Activated naive CD4-positive, alpha-beta T cell treated with anti-CD3 and anti-CD28 coated beads, Interleukin-2, amount 50 U/mL, for 24 hours (primary cell): ENCODE results near the gene WDR70.
"Not testable (repeated sequence)": the region's sequence is repeated elsewhere in the genome, so short reads cannot be mapped to it uniquely, and the experiment has no call there.

Source experiments
- H3K27ac Mint-ChIP-seq: one replicate; pipeline ENCODE4 v1.8.0; 2021; ENCODE audit warnings: mild to moderate bottlenecking, mixed read lengths
- H3K27me3 Mint-ChIP-seq: one replicate; pipeline ENCODE4 v1.8.0; 2021; ENCODE audit warnings: mixed read lengths
- H3K36me3 Mint-ChIP-seq: one replicate; pipeline ENCODE4 v1.8.0; 2021; ENCODE audit warnings: mixed read lengths
- H3K4me1 Mint-ChIP-seq: one replicate; pipeline ENCODE4 v1.8.0; 2021; ENCODE audit warnings: mixed read lengths
- H3K4me3 Mint-ChIP-seq: one replicate; pipeline ENCODE4 v1.8.0; 2021; ENCODE audit warnings: mild to moderate bottlenecking, mixed read lengths
- H3K9me3 Mint-ChIP-seq: one replicate; pipeline ENCODE4 v1.8.0; 2021; ENCODE audit warnings: mixed read lengths

Gene WDR70

GRCh38 chr5:37379100-37379628, at the start of gene WDR70:
Gene WDR70, plus strand, starts transcription at chr5:37379318. Its CDS starts 50 bp downstream, at chr5:37379368.
- not testable (repeated sequence) for H3K36me3 Mint-ChIP-seq, H3K9me3 Mint-ChIP-seq, H3K27me3 Mint-ChIP-seq
- H3K4me1 Mint-ChIP-seq, result peaks cover 19% of the 10 kb centered on the region
- peak within 1 kb of the TSS; percentile 68 for H3K27ac Mint-ChIP-seq
- peak within 1 kb of the TSS; percentile 98 for H3K4me3 Mint-ChIP-seq

DNA sequence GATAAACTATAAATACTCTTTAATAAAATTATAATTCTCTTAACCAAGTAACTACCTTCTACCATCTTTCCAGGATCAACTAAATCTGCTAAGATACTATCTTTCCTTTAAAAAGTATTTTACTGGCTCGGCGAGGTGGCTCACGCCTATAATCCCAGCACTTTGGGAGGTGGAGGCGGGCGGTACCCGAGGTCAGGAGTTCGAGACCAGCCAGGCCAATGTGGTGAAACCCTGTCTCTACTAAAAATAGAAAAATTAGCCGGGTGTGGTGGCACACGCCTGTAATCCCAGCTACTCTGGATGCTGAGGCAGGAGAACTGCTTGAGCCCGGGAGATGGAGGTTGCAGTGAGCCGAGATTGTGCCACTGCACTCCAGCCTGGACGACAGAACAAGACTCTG, 44.4 kb upstream of the WDR70 start:
- H3K4me1 Mint-ChIP-seq, H3K27me3 Mint-ChIP-seq, H3K9me3 Mint-ChIP-seq, H3K27ac Mint-ChIP-seq, H3K4me3 Mint-ChIP-seq: not testable (repeated sequence)
- H3K36me3 Mint-ChIP-seq, result peaks cover 10% of the 10 kb centered on the region

DNA sequence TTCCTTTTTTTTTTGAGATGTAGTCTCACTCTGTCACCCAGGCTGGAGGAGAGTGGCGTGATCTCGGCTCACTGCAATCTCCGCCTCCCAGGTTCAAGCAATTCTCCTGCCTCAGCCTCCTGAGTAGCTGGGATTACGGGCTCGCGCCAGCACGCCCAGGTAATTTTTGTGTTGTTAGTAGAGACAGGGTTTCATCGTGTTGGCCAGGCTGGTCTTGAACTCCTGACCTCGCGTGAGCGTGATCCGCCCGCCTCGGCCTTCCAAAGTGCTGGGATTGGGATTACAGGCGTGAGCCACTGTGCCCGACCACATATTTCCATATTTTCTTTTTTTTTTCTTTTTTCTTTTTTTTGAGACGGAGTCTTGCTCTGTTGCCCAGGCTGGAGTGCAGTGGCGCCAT, 36.4 kb upstream of the WDR70 start:
- not testable (repeated sequence) for H3K27me3 Mint-ChIP-seq, H3K36me3 Mint-ChIP-seq

GRCh38 chr5:37355161-37355560, 24.0 kb upstream of the WDR70 start:
- H3K9me3 Mint-ChIP-seq, result no peaks in the 10 kb centered on the region
- H3K27ac Mint-ChIP-seq, result no peak overlapping the region
- no peak overlapping the region for H3K4me3 Mint-ChIP-seq
- peaks cover 4% of the 10 kb centered on the region for H3K36me3 Mint-ChIP-seq
- H3K27me3 Mint-ChIP-seq, result no peaks in the 10 kb centered on the region
- no peaks in the 10 kb centered on the region for H3K4me1 Mint-ChIP-seq

More for the DNA sequence above, 36.4 kb upstream of the WDR70 start:
- not testable (repeated sequence) for H3K27ac Mint-ChIP-seq, H3K4me3 Mint-ChIP-seq, H3K9me3 Mint-ChIP-seq, H3K4me1 Mint-ChIP-seq

- Mint-ChIP-seq H3K27ac (peak overlapping the region; percentile 95), H3K27me3 (no peaks in the 10 kb centered on the region), H3K9me3 (no peaks in the 10 kb centered on the region), H3K36me3 (peaks cover 7% of the 10 kb centered on the region), H3K4me1 (peaks cover 34% of the 10 kb centered on the region), H3K4me3 (peak overlapping the region; percentile 97)
Observed at GRCh38 chr5:37370550-37370863, 8.6 kb upstream of the WDR70 start.

GRCh38 chr5:37370864-37371726, 8.0 kb upstream of the WDR70 start, which contains the start of gene NUP155:
Gene NUP155, minus strand, starts transcription at chr5:37371106. Its CDS starts 129 bp downstream, at chr5:37370977.
- Mint-ChIP-seq H3K27ac (peak within 1 kb of the TSS; percentile 95), H3K4me3 (peak within 1 kb of the TSS; percentile 97), H3K36me3 (peaks cover 7% of the 10 kb centered on the region), H3K9me3 (no peaks in the 10 kb centered on the region), H3K4me1 (peaks cover 30% of the 10 kb centered on the region), H3K27me3 (no peaks in the 10 kb centered on the region)

DNA sequence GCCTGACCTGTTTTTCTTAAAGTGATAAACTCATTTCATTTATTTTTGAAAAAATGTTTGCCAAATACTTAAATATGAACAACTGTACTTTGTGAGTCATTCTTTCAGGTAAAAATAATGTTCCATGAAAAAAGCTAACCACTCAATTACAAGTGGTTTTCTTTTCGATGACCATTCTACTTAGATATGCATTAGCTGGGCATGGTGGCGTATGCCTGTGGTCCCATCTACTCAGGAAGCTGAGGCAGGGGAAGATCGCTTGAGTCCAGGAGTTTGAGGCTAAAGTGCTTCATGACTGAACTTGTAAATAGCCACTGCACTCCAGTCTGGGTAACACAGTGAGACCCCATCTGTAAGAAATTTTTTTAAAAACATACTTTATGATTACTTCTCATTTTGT, 4.0 kb upstream of the WDR70 start:
- no peak overlapping the region for H3K4me3 Mint-ChIP-seq
- no peak overlapping the region for H3K27ac Mint-ChIP-seq
- H3K9me3 Mint-ChIP-seq, result no peaks in the 10 kb centered on the region

GRCh38 chr5:37378066-37378465, 1.1 kb upstream of the WDR70 start:
- Mint-ChIP-seq H3K4me3 (peak overlapping the region; percentile 54), H3K4me1 (peaks cover 19% of the 10 kb centered on the region)
- not testable (repeated sequence) for H3K27ac Mint-ChIP-seq, H3K9me3 Mint-ChIP-seq, H3K27me3 Mint-ChIP-seq, H3K36me3 Mint-ChIP-seq

More for the DNA sequence above, 4.0 kb upstream of the WDR70 start:
- Mint-ChIP-seq H3K4me1 (peaks cover 19% of the 10 kb centered on the region), H3K36me3 (peaks cover 3% of the 10 kb centered on the region), H3K27me3 (no peaks in the 10 kb centered on the region)

DNA sequence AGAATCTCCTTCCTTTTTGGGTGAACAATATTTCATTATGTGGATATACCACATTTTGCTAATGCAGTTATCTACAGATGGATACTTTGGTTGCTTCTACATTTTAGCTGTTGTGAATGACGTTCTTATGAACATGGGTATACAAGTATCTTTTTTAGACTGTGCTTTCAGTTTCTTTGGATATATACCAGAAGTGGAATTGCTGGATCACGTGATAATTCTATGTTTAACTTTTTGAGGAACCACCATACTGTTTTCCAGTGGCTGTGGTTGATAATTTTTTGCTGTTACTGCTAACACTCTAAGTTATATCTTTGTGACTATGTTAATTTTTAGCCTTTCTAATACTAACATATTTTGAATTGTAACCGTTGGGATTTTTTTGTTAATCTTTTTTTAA, 12.5 kb downstream of the WDR70 start:
- Mint-ChIP-seq H3K4me1 (peaks cover 12% of the 10 kb centered on the region), H3K9me3 (no peaks in the 10 kb centered on the region), H3K27me3 (no peaks in the 10 kb centered on the region), H3K27ac (no peak overlapping the region), H3K4me3 (no peak overlapping the region), H3K36me3 (peaks cover 20% of the 10 kb centered on the region)

- peaks cover 18% of the 10 kb centered on the region for H3K36me3 Mint-ChIP-seq
- peaks cover 5% of the 10 kb centered on the region for H3K4me1 Mint-ChIP-seq
- H3K27me3 Mint-ChIP-seq, result no peaks in the 10 kb centered on the region
- no peak overlapping the region for H3K4me3 Mint-ChIP-seq
- H3K27ac Mint-ChIP-seq, result no peak overlapping the region
- H3K9me3 Mint-ChIP-seq, result no peaks in the 10 kb centered on the region
Observed at GRCh38 chr5:37396352-37396751, 17.2 kb downstream of the WDR70 start.

- Mint-ChIP-seq H3K27me3 (no peaks in the 10 kb centered on the region), H3K4me3 (no peak overlapping the region), H3K4me1 (no peaks in the 10 kb centered on the region), H3K27ac (no peak overlapping the region), H3K36me3 (peaks cover 18% of the 10 kb centered on the region), H3K9me3 (no peaks in the 10 kb centered on the region)
Observed at GRCh38 chr5:37400501-37400900, 21.4 kb downstream of the WDR70 start.

- no peaks in the 10 kb centered on the region for H3K4me1 Mint-ChIP-seq
- no peaks in the 10 kb centered on the region for H3K9me3 Mint-ChIP-seq
- peaks cover 10% of the 10 kb centered on the region for H3K36me3 Mint-ChIP-seq
- no peak overlapping the region for H3K27ac Mint-ChIP-seq
- no peak overlapping the region for H3K4me3 Mint-ChIP-seq
- no peaks in the 10 kb centered on the region for H3K27me3 Mint-ChIP-seq
Observed at GRCh38 chr5:37412515-37412914, 33.4 kb downstream of the WDR70 start.

- H3K4me3 Mint-ChIP-seq, H3K4me1 Mint-ChIP-seq, H3K9me3 Mint-ChIP-seq, H3K27ac Mint-ChIP-seq, H3K27me3 Mint-ChIP-seq, H3K36me3 Mint-ChIP-seq: not testable (repeated sequence)
Observed at GRCh38 chr5:37415456-37415855, 36.3 kb downstream of the WDR70 start.

DNA sequence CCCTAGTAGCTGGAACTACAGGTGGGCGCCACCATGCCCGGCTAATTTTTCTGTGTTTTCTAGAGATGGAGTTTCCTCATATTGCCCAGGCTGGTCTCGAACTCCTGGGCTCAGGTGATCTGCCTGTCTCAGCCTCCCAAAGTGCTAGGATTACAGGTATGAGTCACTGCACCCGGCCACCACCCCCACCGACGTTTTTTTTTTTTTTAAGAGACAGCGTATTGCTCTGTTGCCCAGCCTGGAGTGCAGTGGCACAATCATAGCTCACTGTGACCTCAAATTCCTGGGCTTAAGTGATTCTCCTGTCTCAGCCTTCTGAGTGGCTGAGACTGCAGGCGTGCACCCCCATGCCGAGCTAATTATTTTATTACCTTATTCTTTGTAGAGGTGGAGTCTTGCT, 38.2 kb downstream of the WDR70 start:
- H3K9me3 Mint-ChIP-seq, result no peaks in the 10 kb centered on the region
- no peaks in the 10 kb centered on the region for H3K4me1 Mint-ChIP-seq
- no peak overlapping the region for H3K27ac Mint-ChIP-seq
- peaks cover 13% of the 10 kb centered on the region for H3K36me3 Mint-ChIP-seq
- no peaks in the 10 kb centered on the region for H3K27me3 Mint-ChIP-seq
- no peak overlapping the region for H3K4me3 Mint-ChIP-seq

DNA sequence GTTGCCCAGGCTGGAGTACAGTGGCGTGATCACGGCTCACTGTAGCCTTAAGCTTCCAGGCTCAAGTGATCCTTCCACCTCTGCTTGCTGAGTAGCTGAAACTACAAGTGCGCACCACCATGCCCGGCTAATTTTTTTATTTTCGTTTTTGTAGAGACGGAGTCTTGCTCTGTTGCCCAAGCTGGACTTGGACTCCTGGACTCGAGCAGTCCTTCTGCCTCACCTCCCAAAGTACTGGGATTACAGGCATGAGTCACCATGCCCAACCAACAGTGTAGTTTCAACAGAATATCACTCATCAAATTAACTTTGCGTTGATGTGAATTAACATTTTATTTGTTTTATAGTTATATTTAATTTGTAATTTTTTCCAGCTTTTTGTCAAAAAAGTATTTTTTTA, 45.3 kb downstream of the WDR70 start:
- peaks cover 4% of the 10 kb centered on the region for H3K4me1 Mint-ChIP-seq
- no peak overlapping the region for H3K27ac Mint-ChIP-seq
- peaks cover 12% of the 10 kb centered on the region for H3K36me3 Mint-ChIP-seq
- no peaks in the 10 kb centered on the region for H3K9me3 Mint-ChIP-seq
- H3K4me3 Mint-ChIP-seq, result no peak overlapping the region
- no peaks in the 10 kb centered on the region for H3K27me3 Mint-ChIP-seq

DNA sequence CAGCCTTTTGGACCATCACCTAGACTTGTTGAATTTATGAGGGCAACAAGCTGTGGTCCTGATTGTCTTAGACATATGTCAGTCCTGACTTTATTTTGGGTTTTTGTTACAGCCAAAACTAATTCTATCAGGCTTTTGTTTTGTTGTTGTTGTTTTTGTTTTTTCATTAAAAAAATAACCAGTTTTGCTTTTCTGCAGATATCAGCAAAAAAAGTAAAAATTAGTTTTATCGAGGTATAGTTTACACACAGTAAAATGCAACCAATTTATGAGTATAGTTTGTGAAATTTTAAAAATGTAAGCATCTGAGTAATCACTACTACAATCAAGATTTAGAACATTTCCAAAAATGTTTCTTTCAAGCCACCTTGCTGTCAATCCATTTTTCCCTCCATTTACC, 48.9 kb downstream of the WDR70 start:
- peaks cover 10% of the 10 kb centered on the region for H3K36me3 Mint-ChIP-seq
- H3K9me3 Mint-ChIP-seq, result no peaks in the 10 kb centered on the region
- no peaks in the 10 kb centered on the region for H3K4me1 Mint-ChIP-seq
- H3K27me3 Mint-ChIP-seq, result no peaks in the 10 kb centered on the region
- H3K27ac Mint-ChIP-seq, result no peak overlapping the region
- H3K4me3 Mint-ChIP-seq, result no peak overlapping the region

DNA sequence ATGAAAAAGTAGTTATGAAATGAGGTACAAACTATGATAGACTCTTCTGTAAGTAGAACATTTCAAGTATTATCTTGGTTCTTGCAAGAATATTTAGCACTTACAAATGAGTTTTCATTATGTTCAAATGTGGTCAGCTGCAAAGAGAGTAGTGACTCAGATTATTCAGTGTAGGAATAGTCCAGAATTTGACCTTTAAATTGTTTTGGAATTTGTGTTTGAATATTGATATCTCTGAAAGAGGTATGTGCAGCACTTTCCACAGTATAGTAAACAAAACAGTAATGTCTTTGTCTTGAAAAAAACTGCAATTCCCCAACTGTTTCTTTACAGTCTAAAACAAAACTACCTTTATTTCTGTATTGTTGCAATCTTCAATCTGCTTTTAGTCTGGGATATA, 56.1 kb downstream of the WDR70 start:
- Mint-ChIP-seq H3K36me3 (peaks cover 19% of the 10 kb centered on the region), H3K27me3 (no peaks in the 10 kb centered on the region), H3K4me3 (no peak overlapping the region), H3K9me3 (no peaks in the 10 kb centered on the region), H3K27ac (no peak overlapping the region), H3K4me1 (peaks cover 8% of the 10 kb centered on the region)
